Raji (cell line): ENCODE results near the gene NAA10.

Source experiments
- POLR2A ChIP-seq: IDR thresholded peaks from 2 replicates; pipeline ENCODE4 v1.6.1; 2011; ENCODE audit warnings: low read depth, low read length, control low read depth; ENCODE audit not compliant: insufficient read depth

Gene NAA10

GRCh38 chrX:153934762-153935325, at the start of gene NAA10:
Gene NAA10, minus strand, starts transcription at chrX:153935037. Its CDS starts 133 bp downstream, at chrX:153934904.
- peak; percentile 35; the same call in 1 of the 2 replicates for TF ChIP-seq POLR2A

GRCh38 chrX:153983321-153983801, 48.5 kb upstream of the NAA10 start:
- TF ChIP-seq POLR2A, result no peak

GRCh38 chrX:153981771-153982533, 47.1 kb upstream of the NAA10 start:
- TF ChIP-seq POLR2A, result no peak

DNA sequence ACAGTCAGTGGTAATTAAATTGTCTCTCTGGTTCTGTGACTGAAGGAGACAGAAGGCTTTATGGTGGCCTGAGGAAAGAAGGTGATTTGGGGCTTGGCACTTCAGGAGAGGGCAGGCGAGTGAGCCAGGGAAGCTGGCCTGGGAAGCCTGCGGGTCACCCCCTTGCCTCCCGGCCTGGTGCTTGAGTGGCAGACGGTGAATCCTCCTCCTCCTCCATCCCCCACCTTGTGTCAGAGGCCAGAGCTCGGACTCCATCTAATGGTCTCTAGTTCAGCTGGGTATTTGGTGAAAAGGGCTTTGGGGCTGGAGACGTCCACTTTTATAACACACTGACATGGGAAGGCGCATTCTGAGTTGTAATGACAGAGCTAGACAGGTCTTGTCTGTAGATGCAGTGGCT, 46.4 kb upstream of the NAA10 start:
- TF ChIP-seq POLR2A, result no peak

- TF ChIP-seq POLR2A, result no peak
These were observed 40.0 kb upstream of the NAA10 start for GRCh38 chrX:153974726-153975286.

DNA sequence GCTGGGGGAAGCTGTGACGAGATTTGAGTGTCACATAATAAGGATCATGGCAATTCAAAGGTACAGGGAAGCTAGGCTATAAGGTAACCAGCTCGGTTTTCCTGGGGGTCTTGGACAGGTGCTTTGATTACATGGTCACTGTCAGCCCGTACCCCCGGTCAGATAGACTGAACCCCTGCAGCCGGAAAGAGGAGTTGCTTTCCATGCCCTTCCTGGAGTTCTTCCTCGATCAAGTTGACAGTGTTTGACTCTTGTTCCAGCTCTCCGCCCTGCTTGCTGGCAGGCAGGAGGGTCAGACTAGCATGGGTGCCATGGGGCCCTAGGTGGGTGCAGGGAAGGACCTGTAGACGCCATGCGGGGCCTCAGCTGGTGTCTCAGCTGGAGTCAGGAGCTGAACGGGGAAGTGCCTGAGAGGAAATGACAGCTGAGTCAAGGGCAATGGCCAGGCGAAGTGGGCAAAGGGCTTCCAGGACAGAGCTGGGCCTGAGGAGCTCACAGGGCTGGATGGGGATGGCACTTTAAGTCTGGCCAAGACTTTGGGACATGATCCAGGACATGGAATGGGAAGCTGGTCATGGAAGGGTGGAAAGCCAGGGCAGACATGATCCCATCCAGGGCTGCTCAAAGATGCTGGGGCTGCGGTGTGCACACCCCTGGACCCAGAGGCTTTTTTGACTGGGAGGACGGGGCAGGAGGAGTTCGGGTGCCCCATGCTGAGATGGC, 39.3 kb upstream of the NAA10 start:
- TF ChIP-seq POLR2A, result no peak; the same call in 1 of the 2 replicates

DNA sequence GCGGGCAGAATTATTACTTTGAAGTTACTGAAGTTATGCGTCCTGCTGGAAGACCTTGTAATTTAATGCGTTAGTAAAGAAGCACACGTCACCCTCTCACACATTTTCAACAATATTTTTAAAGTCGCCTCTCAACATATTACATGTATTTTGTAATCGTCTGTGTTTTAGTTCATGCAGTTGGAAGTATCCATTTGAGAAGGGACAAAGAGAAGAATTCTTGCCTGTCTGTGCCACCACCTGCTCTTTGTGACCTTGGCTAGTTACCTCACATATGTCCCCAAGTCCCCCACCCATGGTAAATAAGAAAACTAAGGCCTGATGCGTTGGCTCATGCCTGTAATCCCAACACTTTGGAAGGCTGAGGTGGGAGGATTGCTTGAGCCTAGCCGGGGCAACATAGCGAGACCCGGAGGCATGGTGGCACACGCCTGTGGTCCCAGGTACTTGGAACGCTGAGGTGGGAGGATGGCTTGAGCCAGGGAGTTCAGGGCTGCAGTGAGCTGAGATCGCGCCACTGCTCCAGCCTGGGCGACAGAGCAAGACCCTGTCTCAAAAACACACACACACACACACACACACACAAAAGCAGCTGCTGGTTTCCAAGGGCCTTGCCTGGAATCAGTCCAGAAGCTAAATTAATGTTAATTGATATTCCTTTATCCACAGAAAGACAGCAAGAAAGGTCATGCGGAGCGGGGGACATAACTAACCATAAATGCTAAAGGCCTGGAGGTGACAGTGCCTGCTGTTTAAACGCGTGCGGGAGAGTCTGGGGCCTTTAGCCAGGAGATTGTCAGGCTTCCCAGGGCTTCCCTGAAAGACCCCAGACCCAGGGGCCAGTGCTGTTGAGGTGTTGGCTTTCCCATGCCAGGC, 38.5 kb upstream of the NAA10 start:
- TF ChIP-seq POLR2A, result no peak

GRCh38 chrX:153972368-153973126, 37.7 kb upstream of the NAA10 start, which contains the start of gene TMEM187:
Gene TMEM187, plus strand, starts transcription at chrX:153972754. Its CDS starts 9,309 bp downstream, at chrX:153982063.
- TF ChIP-seq POLR2A, result peak; percentile 57

DNA sequence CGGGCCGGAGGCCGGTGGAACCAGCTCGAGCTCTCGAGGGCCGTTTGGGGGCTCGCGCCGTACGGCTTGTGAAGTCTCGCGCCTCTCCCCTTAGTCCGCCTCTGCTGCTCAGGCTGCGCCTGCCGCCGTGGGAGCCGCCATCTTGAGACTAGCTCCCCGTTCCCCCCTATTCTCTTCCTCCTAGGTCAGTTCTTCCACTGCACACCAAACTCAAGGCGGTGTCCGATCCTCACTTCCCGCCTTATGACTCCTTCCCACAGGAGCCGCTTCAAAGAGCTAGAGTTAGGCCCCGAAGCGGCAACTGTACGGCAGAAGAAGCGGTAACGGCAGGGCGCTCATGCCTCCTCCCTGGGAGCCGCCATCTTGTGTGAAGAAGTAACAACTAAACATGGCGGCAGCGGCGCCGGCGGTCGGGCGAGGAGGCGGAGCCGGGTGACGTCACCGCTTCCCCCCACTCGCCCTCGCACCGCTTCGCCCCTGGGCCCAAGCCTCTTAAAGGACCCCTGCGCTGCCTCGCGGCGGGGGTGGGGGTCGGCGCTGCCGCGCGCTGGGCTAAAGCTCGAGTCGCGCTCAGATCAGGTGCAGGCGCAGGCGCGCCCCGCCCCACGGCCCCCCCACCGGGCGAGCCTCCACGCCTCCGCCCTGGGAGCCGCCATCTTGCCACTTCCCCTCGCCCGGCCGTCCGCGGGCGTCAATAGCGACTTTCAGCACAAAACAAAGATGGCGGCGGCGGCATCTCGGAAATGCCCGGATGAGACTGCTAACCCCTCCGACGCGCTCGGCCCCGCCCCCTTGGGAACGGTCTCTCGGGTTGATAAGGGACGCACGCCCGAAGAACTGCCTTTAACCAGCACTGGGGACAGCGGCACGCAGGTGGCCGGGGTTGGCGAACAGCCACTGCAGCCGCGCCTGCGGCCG, 36.9 kb upstream of the NAA10 start, which contains the start of gene HCFC1:
HCFC1 (minus strand) TSS at position 369 of the 918 bp plus-strand sequence. CDS start 978 bp downstream, outside the sequence.
- TF ChIP-seq POLR2A, result no peak; the same call in none of the 2 replicates

- 0 out of 2 replicates have a peak, but pooled peaks have one; percentile 23 for TF ChIP-seq POLR2A
These were observed 36.2 kb upstream of the NAA10 start for GRCh38 chrX:153971124-153971449.

- peak; percentile 46 for TF ChIP-seq POLR2A
These were observed 35.7 kb upstream of the NAA10 start for GRCh38 chrX:153970357-153971123.

DNA sequence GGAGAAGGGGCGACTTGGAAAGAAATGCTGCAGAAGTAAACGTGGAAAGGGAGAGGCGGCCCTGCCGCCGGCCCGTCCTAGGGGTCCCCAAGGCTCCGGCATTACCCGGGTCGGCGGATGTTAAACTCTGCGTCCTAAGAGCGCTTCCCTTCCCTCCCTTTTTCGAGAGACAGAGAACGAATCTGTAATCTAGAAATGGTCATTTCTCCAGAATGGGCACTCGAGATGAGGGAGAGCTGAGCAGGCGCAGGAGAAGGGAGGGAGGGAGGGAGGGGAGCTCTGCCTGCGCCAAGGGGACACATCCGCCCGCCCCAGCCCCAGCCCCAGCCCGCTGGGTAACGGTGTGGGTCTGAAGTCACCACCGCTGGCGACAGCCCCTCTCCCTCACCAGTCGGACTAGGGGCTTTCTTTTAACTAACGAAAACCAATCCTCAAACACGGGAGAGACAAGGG, 35.1 kb upstream of the NAA10 start:
- no peak for TF ChIP-seq POLR2A
